Measurements from ENCODE around the gene C1orf141.
"Not testable (repeated sequence)": the region's sequence is repeated elsewhere in the genome, so short reads cannot be mapped to it uniquely, and the experiment has no call there.

C1orf141 gene

DNA sequence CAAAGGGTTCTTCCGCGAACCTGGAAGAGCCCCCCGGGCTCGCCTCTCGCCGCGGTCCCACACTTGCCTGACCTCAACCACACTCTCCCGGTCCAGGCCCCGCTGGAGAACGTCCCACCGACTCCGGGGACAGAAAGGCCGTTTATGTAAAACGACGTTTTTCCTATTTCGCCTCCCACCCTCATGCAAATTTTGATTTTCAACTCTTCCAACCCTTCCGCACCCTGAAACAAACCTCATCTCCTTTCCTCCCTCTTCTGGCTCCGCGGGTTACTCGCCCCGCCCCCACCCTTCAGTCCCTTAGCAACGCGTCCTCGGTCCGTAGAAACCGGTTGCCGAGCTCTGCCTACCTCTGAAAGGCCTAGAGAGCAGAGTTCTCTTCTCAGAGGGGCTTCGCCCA, at the start of gene C1orf141:
Gene C1orf141 (minus strand): TSS at position 276 of the 400 bp plus-strand sequence. CDS start 7,730 bp downstream, outside the sequence.
- DNase-seq (ENCODE audit: low read depth in 1 of 2, low spot score in 1 of 2): no peak

DNA sequence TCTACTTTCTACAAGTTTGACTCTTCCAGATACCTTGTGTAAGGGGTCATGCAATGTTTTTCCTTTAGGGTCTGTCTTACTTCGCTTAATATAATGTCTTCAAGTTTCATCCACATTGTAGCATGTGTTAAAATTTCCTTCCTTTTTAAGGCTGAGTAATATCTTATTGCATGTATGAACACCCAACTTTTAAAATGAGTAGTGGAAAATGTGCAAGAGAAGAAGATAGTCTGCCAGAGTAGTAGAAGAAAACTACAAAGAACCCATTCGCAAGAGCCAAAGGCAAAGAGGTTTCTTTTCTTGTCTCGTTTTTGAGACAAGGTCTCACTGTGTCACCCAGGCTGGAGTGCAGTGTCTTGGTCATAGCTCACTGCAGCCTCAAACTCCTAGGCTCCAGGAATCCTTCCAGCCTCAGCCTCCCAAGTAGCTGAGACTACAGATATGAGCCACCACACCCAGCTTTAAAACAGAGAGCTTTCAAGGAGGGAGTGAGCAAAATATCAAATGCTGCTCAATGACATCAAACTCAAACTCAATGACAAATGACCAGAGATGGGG, 40.8 kb upstream of the C1orf141 start:
- no peak for DNase-seq (ENCODE audit: low read depth in 1 of 2, low spot score in 1 of 2)

DNA sequence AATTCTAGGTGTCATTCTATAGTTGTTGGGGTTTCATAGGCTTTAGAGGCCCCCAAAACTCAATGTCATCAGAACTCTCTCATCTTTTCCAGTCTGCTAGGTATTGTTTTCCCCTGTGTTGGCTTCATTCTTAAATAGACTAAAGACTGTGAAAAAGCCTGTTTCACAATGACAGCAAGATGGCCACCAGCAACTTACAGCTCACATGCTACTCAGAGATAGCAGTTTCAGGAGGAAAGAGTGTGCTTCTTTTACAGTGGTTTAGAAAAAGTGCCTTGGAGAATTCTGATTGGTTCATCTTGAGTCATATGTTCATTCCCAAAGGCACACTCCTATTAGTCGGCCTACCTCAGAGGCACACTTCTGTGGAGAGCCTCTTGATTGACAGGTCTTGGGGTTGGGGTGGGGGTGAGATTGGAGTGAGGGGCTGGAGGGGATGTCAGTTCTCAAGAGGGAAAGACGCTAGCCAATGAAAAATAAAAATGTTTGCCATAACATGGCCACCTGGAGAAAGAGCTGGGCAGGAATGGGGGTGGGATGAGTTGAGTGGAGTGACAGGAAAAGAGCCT, 40.0 kb upstream of the C1orf141 start:
- DNase-seq (ENCODE audit: low read depth in 1 of 2, low spot score in 1 of 2): no peak

DNA sequence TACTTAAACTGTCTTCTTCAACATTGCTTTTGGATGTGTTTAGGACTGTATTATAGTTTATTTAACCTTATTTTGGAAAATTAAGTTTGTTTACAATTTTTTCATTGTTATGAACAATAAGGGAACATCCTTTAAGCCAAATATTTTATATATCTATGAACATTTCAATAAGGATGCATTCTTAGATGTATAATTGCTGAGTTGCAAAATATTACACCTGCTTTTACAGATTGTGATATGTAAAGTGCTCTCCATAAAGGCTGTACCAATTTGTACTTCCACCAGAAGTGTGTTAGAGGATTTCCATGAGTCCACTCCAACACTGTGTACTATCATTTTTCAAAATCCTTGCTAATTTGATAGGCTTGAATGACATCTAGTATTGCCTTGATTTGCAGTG, 39.2 kb upstream of the C1orf141 start:
- no peak for DNase-seq (ENCODE audit: low read depth in 1 of 2, low spot score in 1 of 2)

DNA sequence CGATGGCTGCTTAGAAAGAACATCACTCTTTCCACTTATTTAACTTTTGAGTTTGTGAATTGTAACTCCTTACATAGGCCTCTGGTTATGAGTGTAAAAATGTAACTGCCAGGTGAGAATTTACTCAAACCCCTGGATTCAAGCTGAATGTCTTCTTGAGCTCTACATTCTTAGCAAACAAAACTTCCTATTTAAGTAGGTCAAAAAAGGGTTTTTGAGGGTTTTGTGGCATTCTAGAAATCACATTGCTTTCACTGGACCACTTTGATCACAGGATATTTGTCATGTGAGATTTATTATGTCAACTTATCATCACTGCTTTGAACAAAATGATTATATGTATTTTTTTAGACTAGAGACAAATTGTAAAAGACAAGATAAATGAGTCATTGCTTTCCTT, 37.2 kb upstream of the C1orf141 start:
- no peak for DNase-seq (ENCODE audit: low read depth in 1 of 2, low spot score in 1 of 2)

DNA sequence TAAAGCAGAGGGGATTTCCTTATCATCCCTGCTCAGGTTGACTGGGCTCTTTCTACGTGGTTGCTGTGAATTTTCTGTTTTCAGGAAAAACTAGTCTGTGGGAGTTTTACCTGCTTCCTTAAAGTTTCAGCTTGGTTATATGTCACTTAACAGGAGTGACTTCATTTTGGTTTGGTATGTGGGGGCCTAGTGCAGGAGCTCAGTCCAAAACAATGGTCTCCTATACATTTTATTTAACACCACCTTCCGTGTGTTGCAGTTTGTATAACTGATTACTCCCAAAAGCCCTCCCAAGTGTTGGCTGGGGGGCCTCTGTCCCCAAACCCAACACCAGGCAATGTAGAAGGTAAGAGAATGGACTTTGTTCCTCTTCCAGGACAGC, 36.8 kb upstream of the C1orf141 start:
- no peak for DNase-seq (ENCODE audit: low read depth in 1 of 2, low spot score in 1 of 2)

DNA sequence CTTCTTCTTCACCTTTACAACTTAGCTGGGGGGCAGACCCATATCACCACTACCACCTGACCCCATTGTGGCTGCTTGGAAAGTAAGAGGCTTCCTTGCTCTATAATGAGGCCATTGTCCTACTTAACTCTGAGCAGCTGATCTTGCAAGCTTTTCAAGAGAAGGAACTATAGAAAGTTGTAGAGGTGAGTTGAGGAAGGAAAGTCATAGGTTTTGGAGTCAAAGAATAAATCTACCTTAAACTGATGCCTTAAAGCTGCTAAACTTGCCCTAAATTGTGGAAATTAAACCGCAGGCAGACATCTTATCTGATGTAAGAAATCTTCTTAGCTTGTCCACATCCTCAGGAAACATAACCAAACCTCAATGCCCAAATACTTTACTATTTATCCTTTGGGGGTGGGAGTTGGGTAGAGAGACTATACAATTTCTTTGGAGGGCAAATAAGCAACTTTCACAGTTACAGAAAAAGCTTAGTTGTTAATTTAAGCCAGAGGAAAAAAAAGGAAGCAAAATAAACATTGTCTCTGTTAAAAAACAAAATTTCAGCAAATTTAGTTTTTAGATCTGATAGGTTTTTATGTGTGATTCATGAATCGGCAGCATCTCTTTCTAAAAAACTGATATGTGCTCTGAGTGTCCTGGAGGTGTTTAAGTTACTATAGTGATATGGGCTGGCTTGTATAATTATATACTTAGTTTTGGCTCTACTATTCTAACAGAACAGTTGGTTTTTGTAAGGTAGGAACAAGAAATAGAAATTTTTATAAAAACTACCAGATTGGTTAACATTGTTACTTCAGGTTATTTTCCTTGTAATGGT, 36.2 kb upstream of the C1orf141 start:
- no peak for DNase-seq (ENCODE audit: low read depth in 1 of 2, low spot score in 1 of 2)

DNA sequence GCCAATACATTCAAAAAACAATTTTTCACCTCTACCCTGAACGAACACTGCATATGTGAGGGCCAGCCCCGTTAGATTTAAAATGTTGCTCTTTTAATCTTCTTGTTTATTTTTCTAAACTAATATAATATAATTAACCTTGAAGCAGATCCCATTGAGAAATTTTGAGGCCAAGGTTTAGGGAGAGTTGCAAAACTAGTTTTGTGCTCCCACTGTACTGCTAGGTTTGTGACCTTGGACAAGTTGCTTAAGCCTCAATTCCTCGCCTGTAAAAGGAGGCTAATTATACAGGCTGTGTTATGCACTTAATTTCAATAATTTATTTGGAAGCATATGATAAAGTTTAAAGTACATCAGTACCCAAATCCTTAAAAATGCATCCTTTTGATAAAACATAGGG, 35.2 kb upstream of the C1orf141 start:
- no peak for DNase-seq (ENCODE audit: low read depth in 1 of 2, low spot score in 1 of 2)

DNA sequence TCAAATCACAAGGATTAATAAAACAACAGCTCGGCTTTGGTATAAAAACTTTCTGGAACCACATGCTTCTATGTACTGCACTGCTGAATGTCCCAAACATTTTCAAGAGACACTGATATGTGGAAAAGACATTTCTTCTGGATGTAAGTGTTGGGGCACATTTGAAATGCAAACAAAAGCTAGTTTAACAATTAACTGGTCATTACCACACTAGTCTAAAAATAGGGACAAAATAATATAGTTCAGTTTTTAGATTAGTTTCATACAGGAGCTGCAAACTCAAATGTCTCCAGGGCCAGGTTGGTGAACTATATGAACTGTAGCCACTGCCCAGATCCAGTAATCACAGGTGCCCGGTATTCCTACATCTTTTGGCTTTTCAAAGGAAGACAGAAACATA, 34.7 kb upstream of the C1orf141 start:
- no peak for DNase-seq (ENCODE audit: low read depth in 1 of 2, low spot score in 1 of 2)

DNA sequence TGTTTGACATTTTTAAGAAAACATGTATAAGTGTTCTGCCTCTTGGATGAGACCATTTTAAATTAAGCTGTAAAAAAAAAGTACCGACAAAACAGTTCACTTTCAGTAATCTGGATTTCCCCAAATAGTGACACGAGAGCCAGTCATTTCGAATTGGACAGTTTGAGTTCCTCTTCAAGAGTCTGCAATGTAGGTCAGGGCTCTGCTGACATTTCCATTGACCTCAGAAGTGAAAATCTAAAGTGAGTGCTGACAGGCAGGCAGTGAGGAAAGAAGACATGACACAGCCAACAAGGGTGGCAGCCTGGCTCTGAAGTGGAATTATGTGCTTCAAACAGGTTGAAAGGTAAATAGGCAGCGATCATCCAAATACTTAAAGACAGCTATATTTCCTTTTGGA, 31.4 kb upstream of the C1orf141 start, which contains the start of gene IL23R:
Gene IL23R (plus strand): TSS at position 259 of the 400 bp plus-strand sequence. CDS start 1,667 bp downstream, outside the sequence.
- DNase-seq (ENCODE audit: low read depth in 1 of 2, low spot score in 1 of 2): no peak

DNA sequence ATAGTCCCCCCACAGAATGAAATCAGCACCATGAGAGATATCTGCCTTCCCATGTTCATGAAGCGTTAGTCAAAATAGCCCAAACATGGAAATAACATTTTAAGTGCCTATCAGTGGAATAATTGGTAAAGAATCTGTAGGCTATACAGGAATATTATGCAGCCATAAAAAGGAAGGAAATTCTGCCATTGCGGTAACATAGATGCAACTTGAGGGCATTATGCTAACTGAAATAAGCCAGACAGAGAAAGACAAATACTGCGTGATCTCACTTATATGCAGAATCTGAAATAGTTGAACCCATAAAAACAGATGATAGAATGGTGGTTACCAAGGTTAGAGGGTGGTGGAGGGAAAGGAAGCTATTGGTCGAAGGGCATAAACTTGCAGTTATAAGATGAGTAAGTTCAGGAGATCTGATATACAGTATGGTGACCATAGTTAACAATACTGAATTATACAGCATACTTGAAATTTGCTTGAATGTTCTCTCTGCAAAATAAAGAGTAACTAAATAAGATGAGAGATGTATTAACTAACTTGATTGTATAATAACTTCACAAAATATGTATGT, 30.8 kb upstream of the C1orf141 start:
- DNase-seq (ENCODE audit: low read depth in 1 of 2, low spot score in 1 of 2): no peak

DNA sequence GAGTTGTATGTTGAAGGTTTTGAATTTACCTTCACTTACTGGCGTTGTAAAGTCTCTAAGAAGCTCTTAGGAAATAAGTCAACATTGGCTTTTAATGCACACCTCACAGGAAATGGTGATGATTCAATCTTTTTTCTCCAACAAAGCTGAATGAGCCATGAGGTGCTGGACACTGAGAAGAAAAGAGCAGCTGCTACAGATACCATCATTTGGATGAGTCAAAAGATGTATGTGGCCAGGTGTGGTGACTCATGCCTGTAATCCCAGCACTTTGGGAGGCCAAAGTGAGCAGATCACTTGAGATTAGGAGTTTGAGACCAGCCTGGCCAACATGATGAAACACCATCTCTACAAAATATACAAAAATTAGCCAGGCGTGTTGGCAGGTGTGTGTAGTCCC, 28.2 kb upstream of the C1orf141 start:
- no peak for DNase-seq (ENCODE audit: low read depth in 1 of 2, low spot score in 1 of 2)

DNA sequence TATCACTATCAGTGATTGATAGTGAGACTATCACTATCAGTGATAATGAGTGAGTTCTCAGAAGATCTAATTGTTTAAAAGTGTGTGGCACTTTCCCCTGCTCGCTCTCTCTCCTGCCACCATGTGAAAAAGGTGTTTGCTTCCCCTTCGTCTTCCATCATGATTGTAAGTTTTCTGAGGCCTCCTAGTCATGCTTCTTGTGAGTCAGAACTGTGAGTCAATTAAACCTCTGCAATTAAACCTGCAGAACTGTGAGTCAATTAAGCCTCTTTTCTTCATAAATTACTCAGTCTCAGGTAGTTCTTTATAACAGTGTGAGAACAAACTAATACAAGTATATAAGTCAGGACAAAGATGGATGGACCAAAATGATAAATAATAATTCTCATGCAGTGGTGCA, 24.5 kb upstream of the C1orf141 start:
- DNase-seq (ENCODE audit: low read depth in 1 of 2, low spot score in 1 of 2): no peak

DNA sequence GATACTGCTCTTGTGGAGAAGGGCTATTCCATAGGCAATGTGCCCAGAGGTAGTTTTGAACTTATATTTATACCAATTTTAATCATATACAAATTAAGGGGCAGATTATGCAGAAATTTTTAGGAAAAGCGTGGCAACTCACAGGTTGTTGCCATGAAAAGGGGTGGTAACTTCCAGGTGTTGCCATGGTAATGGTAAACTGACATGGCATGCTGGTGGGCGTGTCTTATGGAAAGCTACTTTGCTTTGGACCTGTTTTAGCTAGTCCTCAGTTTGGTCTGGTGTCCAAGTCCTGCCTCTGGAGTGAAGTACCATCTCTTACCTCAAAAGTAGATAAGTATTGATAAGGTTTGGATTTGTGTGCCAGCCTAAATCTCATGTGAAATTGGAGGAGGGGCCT, 23.6 kb upstream of the C1orf141 start:
- no peak for DNase-seq (ENCODE audit: low read depth in 1 of 2, low spot score in 1 of 2)

DNA sequence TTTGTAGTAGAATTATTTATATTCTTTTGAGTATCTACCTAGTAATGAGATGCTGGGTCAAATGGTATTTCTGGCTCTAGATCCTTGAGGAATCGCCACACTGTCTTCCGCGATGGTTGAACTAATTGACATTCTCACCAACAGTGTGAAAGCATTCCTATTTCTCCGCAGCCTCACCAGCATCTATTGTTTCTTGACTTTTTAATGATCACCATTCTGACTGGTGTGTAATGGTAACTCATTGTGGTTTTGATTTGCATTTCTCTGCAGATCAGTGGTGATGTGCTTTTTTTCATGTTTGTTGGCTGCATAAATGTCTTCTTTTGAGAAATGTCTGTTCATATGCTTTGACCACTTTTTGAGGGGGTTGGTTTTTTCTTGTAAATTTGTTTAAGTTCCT, 16.2 kb upstream of the C1orf141 start:
- no peak for DNase-seq (ENCODE audit: low read depth in 1 of 2, low spot score in 1 of 2)

DNA sequence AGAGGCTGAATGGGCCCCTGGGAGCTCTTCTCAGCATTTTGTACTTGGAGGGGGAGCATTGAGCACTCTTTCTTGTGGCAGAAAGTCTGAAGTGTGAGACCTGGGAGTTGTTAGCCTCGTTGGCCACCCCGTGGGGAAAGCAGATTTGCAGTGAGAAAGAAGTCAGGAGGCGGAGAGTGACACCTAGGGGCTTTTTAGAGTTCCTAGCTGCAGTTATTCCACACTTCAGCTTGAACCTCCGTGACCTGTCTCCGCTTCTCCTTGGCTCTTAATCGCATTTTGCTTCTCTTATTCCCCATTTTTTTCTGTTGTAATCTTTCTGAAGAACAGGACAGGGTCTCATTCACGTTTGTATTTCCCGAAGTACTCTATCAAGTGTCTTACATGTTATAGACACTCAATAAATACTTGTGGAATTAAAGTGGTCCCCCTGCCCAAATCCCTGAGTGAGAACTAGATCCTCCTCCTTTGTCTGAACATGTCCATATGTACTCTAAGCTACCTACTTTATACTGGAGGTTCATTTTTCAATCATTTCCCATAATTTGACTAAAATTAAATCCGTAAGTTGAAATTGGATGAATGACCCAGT, 14.5 kb upstream of the C1orf141 start:
- peak in 1 of 2 donors; percentile 9 for DNase-seq (ENCODE audit: low read depth in 1 of 2, low spot score in 1 of 2)

DNA sequence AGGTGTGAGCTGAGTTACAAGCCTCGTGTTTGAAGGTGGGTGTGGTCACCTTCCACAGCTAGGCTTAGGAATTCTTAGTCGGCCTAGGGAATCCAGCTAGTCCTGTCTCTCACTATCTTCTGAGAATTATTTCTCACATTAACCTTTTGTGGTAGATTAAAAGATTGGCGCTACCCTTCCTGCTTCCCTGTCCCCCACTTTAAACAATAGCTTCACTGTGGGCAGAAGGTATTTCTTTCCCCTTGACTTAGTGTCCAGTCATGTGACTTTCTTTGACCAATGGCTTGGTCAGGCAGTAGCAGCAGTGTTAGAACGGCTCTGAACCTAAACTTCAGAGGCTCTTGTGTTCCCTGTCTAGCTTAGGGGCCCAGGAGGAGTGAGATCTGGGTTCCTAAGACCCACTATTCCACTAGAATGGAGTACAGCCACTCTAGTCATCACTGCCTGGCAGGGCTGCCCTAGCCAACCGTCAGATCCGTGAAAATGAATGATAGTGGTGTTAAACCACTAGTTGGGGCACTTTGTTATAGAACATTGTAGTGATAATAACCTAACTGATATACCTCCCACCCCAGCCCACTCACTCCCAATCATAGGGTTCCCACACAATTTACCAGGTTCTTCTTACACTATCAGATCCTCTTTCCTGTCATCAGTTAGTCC, 13.9 kb upstream of the C1orf141 start:
- DNase-seq (ENCODE audit: low read depth in 1 of 2, low spot score in 1 of 2): no peak

DNA sequence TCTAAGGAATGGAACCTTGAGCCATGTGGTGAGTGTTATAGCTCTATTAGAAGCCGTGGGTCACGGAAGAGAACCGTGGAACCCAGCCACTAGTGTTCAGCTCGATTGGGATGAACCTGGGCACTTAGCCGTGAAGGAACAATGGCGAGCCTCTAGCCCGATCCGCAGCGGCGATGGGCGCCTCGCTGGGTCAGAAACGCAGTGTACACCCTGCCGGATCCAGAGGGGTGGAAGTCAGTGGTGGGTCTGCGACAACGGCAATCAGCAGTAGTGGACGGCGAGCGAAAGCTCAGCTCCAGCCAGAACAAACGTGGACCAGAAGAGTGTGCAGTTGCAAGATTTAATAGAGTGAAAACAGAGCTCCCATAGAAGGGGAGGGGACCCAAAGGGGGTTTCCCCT, 13.2 kb upstream of the C1orf141 start:
- DNase-seq (ENCODE audit: low read depth in 1 of 2, low spot score in 1 of 2): not testable (repeated sequence)

DNA sequence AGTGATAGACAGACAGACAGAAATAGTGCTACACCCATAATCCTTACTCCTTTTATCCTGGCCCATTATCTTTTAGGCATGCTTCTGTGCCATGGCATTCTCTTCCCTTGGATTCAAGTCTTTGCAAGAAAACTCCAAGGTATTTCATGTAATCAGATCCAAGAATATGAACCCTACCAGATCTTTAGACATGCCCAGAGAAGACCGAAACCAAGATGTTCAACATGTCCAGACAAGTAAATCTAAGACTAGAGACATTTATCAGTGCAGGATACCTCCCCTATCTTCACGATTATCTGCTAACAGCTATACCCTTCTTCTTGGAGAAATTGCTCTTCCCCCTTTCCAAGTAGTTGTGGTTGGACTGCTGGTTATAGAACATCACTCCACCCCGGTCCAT, 11.8 kb upstream of the C1orf141 start:
- DNase-seq (ENCODE audit: low read depth in 1 of 2, low spot score in 1 of 2): no peak

DNA sequence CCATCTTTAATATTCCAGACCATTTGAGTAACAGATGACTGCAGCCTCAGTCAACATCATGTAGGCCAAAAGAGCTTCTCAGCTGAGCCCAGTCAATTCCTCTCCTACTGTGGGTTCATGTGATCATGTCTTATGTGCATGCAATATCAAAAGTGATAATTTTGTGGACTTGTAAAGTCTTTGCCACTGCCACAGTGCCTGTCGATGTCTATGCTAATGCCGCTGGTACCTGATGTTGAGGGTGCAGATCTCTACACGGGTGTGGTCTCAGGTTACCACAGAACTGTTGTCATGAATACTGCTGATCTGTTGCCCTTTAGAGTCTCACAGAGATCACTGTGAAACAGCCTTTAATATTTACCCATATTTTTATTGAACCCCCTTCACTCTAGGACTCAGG, 11.3 kb upstream of the C1orf141 start:
- no peak for DNase-seq (ENCODE audit: low read depth in 1 of 2, low spot score in 1 of 2)

DNA sequence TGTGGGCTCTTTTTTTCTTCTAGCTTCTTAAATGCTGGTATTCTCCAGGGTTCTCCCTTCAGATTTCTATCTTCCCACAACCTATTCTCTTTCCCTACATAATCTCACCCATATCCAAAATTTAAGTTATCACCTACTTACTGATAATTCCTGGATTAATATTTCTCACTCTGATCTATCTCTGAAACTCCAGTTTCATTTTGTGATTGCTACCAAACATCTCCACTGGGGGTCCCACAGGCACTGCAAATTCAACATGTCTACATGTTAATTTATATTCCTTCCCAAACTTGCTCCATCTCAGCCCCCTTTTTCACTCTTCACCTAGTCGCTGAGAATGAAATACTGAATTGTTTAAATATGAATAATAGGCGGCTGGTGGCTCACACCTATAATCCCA, 9.9 kb upstream of the C1orf141 start:
- DNase-seq (ENCODE audit: low read depth in 1 of 2, low spot score in 1 of 2): no peak

All from activated T-helper 1 cell treated with anti-CD3 and anti-CD28 coated beads, Interleukin-2, amount 50 U/mL, for 16 hours (primary cell).